SIG-M5 (cell line): ENCODE data around the gene STRN.
"Not testable (repeated sequence)": the region's sequence is repeated elsewhere in the genome, so short reads cannot be mapped to it uniquely, and the experiment has no call there.

Experiments
- DNase-seq: peaks from one replicate; lab custom pipeline; 2025; lab: John Stamatoyannopoulos, UW

Gene STRN

GRCh38 chr2:36963106-36963505, 3.2 kb downstream of the STRN start:
- no peak for DNase-seq

GRCh38 chr2:36960773-36961172, 5.6 kb downstream of the STRN start:
- DNase-seq: no peak

- no peak for DNase-seq
Measured at GRCh38 chr2:36960005-36960675, 6.2 kb downstream of the STRN start.

- no peak for DNase-seq
Measured at GRCh38 chr2:36954977-36955607, 11.2 kb downstream of the STRN start.

- DNase-seq: no peak
Measured at GRCh38 chr2:36952748-36953197, 13.6 kb downstream of the STRN start.

GRCh38 chr2:36951574-36951973, 14.8 kb downstream of the STRN start:
- no peak for DNase-seq

DNA sequence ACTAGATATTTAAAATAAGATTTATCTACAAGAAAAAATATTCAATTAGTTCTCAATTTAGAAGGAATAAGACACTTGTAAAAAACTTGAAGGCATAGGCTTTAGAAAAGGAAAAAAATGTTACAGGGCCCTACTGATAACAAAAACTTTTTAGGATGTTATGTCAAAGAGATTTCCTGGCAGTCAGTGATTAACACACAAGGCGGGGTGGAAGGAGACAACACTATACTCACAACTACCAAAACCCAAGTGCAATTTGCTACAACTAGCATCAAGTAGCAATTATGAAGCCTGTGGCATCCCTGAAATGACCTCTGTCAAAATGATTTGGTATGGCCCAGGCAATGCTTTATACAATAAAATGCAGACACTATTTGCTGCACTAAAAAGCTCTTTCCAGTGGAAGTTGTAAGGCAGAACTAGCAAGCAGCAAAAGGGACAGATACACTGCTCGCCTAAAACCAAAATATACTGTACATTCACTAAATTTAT, 15.3 kb downstream of the STRN start:
- no peak for DNase-seq

- no peak for DNase-seq
Measured at GRCh38 chr2:36949845-36950244, 16.5 kb downstream of the STRN start.

DNA sequence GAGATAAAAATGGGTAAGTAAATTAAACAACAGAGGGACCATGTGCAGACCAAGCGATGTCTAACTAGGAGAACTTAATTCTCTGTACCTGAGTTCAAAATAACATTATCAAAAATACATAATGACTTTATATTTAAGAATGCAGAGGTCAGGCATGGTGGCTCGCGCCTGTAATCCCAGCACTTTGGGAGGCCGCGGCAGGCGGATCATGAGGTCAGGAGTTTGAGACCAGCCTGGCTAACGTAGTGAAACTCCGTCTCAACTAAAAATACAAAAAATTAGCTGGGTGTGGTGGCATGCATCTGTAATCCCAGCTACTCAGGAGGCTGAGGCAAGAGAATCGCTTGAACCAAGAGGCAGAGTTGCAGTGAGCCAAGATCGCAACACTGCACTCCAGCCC, 21.1 kb downstream of the STRN start:
- not testable (repeated sequence) for DNase-seq

DNA sequence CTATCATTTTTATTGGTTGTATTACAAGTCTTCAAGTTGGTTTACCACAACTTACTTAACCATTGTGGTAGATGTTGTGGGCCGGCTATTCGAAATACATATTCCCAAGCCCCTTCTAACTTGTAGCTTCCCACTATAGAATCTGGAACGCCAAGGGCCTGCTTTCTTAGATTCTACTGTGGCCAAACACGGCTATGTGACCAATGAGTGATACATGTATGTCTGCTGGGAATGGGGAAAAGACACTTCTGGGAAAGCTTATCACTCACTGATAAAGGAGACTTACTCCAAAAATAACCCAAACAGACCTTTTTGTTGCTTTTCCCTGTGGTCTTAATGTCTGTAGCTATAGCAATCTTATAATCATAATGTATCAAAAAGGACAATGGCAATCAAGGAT, 24.5 kb downstream of the STRN start:
- no peak for DNase-seq

- not testable (repeated sequence) for DNase-seq
Measured at GRCh38 chr2:36936526-36936925, 29.8 kb downstream of the STRN start.

DNA sequence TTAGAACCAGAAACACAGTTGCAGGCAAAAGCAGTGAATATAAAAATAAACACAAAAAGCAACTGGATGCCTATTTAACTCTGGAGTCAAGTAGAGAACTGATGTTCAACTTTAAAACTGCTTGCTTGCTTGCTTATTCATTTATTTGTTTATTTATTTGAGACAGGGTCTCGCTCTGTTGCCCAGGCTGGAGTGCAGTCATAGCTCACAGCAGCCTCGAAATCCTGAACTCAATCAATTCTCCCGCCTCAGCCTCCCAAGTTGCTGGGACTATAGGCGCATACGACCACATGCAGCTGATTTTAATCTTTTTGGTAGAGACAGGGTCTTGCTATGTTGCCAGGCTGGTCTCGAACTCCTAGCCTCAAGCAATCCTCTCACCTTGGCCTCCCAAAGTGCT, 34.6 kb downstream of the STRN start:
- not testable (repeated sequence) for DNase-seq

DNA sequence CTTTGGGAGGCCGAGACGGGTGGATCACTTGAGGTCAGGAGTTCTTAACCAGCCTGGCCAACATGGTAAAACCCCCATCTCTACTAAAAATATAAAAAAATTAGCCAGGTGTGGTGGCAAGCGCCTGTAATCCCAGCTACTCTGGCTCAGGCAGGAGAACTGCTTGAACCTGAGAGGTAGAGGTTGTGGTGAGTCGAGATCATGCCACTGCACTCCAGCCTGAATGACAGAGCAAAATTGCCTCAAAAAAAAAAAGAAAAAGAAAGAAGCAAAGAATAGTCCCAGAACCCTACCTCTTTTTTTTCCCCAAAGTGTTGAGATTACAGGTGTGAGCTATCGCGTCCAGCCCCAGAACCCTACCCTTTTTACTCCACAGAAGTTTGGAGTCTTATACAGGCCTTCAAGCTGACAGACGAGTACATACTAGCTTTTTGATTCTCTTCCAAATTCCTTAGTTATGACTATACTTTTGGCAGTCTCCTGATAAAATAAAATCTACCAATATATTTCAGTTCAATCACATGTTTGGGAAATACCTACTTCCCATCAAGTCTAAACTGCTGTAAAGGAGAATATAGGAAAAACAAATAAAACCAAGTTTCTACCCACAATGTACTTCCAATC, 35.4 kb downstream of the STRN start:
- not testable (repeated sequence) for DNase-seq

GRCh38 chr2:36926175-36927132, 39.9 kb downstream of the STRN start:
- not testable (repeated sequence) for DNase-seq

GRCh38 chr2:36922629-36923028, 43.7 kb downstream of the STRN start:
- DNase-seq: not testable (repeated sequence)

DNA sequence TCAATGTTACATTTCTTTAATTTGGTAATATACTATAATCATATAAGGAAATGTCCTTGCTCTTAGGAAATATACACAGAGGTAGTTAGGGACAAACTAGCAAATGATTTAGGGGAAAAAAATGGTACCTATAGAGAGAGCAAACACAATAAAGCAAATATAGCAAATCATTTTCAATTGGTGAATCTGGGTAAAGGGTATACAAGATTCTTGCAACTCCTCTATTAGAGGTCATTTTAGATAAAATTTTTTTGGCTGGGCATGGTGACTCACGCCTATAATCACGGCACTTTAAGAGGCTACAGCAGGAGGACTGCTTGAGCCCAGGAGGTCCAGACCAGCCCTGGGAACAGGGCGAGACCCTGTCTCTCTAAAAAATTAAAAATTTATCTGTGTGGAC, 44.4 kb downstream of the STRN start:
- no peak for DNase-seq

DNA sequence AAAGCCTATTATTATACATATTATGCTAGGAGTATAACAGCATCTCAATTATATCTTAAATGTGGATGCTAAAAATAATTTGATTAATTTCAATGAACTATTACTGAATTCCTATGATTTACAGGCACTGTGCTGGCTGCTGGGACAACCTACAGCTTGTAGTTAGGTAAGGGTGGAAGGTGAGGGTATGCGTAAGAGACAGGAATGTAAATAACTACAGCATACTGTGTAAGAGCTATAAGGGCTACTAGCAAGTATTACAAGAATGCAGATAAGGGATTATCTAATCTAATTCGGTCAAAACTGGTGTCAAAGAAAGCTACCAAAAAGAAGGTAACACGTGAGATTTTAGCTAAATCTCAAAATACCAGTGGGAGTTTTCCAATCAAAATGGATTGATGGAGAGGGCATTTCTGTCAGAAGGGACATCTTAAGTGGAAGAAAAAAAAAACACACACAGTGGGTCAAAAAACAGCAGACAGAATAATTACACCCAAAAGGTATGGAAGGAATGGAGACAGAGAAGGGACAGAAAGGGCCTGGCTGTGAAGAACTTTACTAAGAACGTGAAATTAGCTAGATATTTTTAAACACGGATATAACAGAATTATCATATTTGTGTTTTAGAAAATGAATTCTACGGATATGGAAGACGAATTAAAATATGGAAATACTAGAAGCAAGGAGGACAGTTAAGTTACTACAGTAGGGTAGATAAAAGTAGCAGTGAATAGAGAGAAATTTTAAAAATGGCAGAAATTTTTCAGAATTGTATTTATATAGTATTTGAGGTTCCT, 47.1 kb downstream of the STRN start:
- DNase-seq: no peak

GRCh38 chr2:36918307-36918706, 48.0 kb downstream of the STRN start:
- DNase-seq: no peak

- DNase-seq: no peak
Measured at GRCh38 chr2:36915627-36916026, 50.7 kb downstream of the STRN start.

DNA sequence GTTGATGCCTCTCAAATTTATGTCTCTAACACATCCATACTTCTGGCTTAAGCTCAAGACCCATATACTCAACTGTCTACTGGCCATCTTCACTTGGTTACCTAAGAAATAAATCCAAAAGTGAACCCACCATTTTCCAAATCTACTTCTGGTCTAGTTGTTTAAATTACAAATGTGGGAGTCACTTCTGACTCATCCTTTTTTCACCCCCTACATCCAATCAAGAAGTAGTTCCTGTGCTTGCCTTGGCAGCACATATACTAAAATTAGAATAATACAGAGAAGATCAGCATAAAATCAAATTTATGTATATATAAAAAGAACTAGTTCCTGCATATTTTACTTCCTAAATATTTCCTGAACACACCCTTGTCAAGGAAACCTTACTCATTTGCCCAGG, 53.6 kb downstream of the STRN start:
- no peak for DNase-seq

DNA sequence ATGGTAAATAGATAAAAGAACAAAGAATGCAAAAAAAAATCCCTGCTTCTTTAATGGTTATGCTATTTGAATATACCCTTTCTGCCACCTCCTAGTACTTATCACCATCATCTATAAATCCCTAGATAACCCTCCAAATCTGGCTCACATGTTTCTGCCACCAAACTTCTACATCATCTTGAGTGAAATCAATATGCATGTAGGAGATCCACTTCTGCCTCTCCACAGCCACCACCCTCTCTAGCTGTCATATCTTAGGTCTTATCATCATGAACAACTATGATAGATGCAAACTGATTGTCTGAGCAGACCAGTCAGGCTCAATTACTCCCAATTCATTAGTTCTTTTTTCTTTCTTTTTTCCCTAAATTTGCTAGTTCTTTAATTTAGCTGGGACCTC, 55.3 kb downstream of the STRN start:
- no peak for DNase-seq
